ENCODE results near the gene TSSC4.

Gene TSSC4

GRCh38 chr11:2415171-2415570, 14.6 kb downstream of the TSSC4 start:
- ChIA-PET CTCF (no interaction called here), POLR2A (no interaction called here)
- TF ChIP-seq TARDBP (IDR thresholded peaks at IDR 0.05) (no peak), ZNF384 (IDR thresholded peaks at IDR 0.05) (no peak), SP1 (IDR thresholded peaks at IDR 0.05) (no peak), HDGF (IDR thresholded peaks at IDR 0.05; ENCODE audit: borderline replicate concordance) (no peak), FOXA1 (IDR thresholded peaks at IDR 0.05) (no peak), FOXK2 (IDR thresholded peaks at IDR 0.05) (no peak), LEF1 (IDR thresholded peaks at IDR 0.05; ENCODE audit: borderline replicate concordance) (no peak), NFRKB (IDR thresholded peaks at IDR 0.05) (no peak), L3MBTL2 (conservative IDR thresholded peaks at IDR 0.05) (no peak)
- DNase-seq (ENCODE audit: extremely low spot score) = no peak

- POLR2A ChIA-PET = no interaction called here
- CTCF ChIA-PET = no interaction called here
- no peak for DNase-seq (ENCODE audit: extremely low spot score)
- TF ChIP-seq SP1 (IDR thresholded peaks at IDR 0.05) (no peak), PKNOX1 (IDR thresholded peaks at IDR 0.05) (no peak)
Observed at GRCh38 chr11:2415601-2416380, 15.2 kb downstream of the TSSC4 start.

- TF ChIP-seq PKNOX1 (IDR thresholded peaks at IDR 0.05) (no peak), BHLHE40 (IDR thresholded peaks at IDR 0.05; ENCODE audit: borderline replicate concordance) (no peak), CTBP1 (IDR thresholded peaks at IDR 0.05; ENCODE audit: borderline replicate concordance) (no peak), ZNF384 (IDR thresholded peaks at IDR 0.05) (no peak), HDGF (IDR thresholded peaks at IDR 0.05; ENCODE audit: borderline replicate concordance) (no peak), FOXK2 (IDR thresholded peaks at IDR 0.05) (no peak), TARDBP (IDR thresholded peaks at IDR 0.05) (no peak), ARNT (IDR thresholded peaks at IDR 0.05) (no peak), SUZ12 (IDR thresholded peaks at IDR 0.05) (no peak), FOXA1 (IDR thresholded peaks at IDR 0.05) (no peak)
- no peak for DNase-seq (ENCODE audit: extremely low spot score)
- ChIA-PET POLR2A (interaction anchor here (0.8 to 1.0 kb wide), 2 partner anchors 15 to 16 kb away, joined by 3 to 5 read pairs; partner anchors contain the start of gene TSSC4), CTCF (no interaction called here)
Observed at GRCh38 chr11:2416765-2417164, 16.2 kb downstream of the TSSC4 start.

- TF ChIP-seq SP1 (IDR thresholded peaks at IDR 0.05) = no peak
- no peak for TF ChIP-seq ARNT (IDR thresholded peaks at IDR 0.05)
- POLR2A ChIA-PET = interaction anchor here (3.1 to 3.2 kb wide), 2 partner anchors 9 to 17 kb away, joined by 18 to 30 read pairs; partner anchors contain the start of gene TSSC4
- CTCF ChIA-PET = interaction anchor here (0.6 to 3.8 kb wide), 3 partner anchors 9 to 244 kb away, joined by 9 to 87 read pairs (median 29); no protein-coding TSS in a partner anchor
- no peak for DNase-seq (ENCODE audit: extremely low spot score)
Observed at GRCh38 chr11:2417856-2418692, 17.5 kb downstream of the TSSC4 start.

GRCh38 chr11:2418693-2419360, 18.3 kb downstream of the TSSC4 start:
- POLR2A ChIA-PET = interaction anchor here (1.0 to 3.2 kb wide), 4 partner anchors 9 to 114 kb away, joined by 3 to 30 read pairs (median 23); partner anchors contain the start of gene TSSC4

GRCh38 chr11:2419638-2420501, 19.3 kb downstream of the TSSC4 start:
- ChIA-PET CTCF (interaction anchor here (0.7 to 3.8 kb wide), 10 partner anchors 11 to 234 kb away, joined by 3 to 87 read pairs (median 10); partner anchors contain the start of genes C11orf21, TSPAN32 and TSSC4), POLR2A (interaction anchor here (1.0 to 3.2 kb wide), 6 partner anchors 10 to 212 kb away, joined by 3 to 30 read pairs (median 10); partner anchors contain the start of gene TSSC4)
- no peak; the same call in 1 of the 2 replicates for TF ChIP-seq ZNF384 (IDR thresholded peaks at IDR 0.05)
- no peak for TF ChIP-seq ARNT (IDR thresholded peaks at IDR 0.05)
- no peak for TF ChIP-seq SP1 (IDR thresholded peaks at IDR 0.05)
- TF ChIP-seq LEF1 (IDR thresholded peaks at IDR 0.05; ENCODE audit: borderline replicate concordance) = no peak
- no peak for TF ChIP-seq PKNOX1 (IDR thresholded peaks at IDR 0.05)
- TF ChIP-seq FOXA1 (IDR thresholded peaks at IDR 0.05) = no peak
- DNase-seq (ENCODE audit: extremely low spot score) = peak; percentile 77

More at GRCh38 chr11:2418693-2419360, 18.3 kb downstream of the TSSC4 start:
- DNase-seq (ENCODE audit: extremely low spot score) = no peak
- TF ChIP-seq SP1 (IDR thresholded peaks at IDR 0.05) = no peak
- no peak for TF ChIP-seq SUZ12 (IDR thresholded peaks at IDR 0.05)
- TF ChIP-seq L3MBTL2 (conservative IDR thresholded peaks at IDR 0.05) = no peak
- TF ChIP-seq ELF4 (IDR thresholded peaks at IDR 0.05) = no peak
- TF ChIP-seq FOXK2 (IDR thresholded peaks at IDR 0.05) = no peak
- no peak for TF ChIP-seq ARNT (IDR thresholded peaks at IDR 0.05)
- no peak for TF ChIP-seq TARDBP (IDR thresholded peaks at IDR 0.05)
- CTCF ChIA-PET = interaction anchor here (0.7 to 3.8 kb wide), 6 partner anchors 10 to 233 kb away, joined by 3 to 87 read pairs (median 22); partner anchors contain the start of gene TSSC4

All from HEK293T (cell line).